GM21825 (cell line): ENCODE measurements around the gene MAPK8IP3.
"Not testable (repeated sequence)": the region's sequence is repeated elsewhere in the genome, so short reads cannot be mapped to it uniquely, and the experiment has no call there.

ENCODE experiments used
- ATAC-seq: cut with Tn5 transposase; IDR thresholded peaks from one replicate; pipeline ENCODE4 v1.9.1; 2021; ENCODE audit warnings: mild to moderate bottlenecking, moderate library complexity; ENCODE audit not compliant: unreplicated experiment

Gene MAPK8IP3

DNA sequence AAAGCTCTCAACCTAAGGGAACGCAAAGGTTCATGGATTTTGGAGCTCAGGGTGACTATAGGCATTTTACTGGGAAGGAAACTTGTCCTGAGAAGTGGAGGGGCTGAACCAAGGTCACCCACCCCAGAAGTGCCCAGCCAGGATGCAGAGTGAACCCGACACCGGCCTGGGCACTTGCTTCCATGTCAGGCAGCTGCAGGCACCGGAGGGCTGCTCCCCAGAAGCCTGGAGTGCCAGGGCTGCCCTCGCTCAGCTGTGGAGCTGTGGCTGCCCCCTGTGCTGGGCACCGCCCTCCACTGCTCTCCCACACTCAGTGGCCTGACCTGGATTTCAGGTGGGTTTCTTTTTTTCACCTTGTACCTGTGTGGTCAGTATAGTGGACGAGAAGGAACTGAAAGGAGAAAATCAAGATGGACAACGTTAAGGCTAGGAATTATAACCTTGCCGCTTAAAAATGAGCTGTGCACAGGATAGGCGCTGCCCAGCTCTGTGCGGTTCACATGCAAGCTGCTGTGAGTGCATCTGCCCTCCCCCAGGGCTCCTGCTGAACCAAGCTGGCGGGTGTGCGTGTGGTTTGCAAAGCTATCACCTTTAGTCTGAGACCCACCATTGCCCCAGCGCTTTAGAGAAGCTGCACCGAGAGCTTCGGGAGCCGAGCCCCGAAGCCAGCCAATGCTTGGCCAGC, 2.2 kb downstream of the MAPK8IP3 start:
- ATAC-seq, result no peak

DNA sequence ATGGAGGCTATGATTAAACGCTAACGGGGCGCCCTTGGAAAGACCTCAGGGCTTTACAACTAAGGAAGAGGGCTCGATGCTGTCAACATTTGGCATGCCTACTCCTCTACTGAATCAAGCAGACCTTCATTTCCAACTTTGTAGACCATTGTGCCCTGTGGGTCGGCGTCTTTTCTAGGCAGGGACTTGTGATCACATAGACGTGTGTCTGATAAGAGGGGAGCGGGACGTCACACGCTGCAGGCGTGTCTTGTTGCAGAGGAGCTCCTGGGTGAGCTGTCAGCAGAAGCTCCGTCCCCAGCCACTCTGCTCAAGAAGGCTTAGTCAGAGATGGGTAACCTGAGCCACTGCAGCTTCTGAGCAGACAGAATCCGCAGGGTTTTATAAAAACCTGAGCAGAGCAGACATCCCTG, 2.8 kb downstream of the MAPK8IP3 start:
- no peak for ATAC-seq

DNA sequence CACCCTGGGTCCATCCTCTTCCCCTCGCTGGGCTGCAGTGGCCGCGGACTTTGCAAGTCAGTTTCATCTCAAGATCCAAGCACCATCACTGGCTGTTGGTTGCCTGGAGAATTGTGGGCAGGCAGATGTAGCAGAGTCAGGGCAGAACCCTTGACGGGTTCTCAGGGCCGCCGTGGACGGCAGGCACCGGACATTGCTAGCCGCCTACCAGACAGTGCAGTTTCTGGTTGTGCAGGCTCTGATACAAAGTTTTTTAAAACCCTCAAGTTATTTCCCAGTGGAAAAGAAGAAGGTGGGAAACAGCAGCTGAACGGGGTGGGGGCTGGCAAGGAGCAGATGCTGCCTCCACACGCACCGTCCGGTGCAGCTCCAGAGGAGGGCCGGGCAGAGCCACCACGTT, 3.4 kb downstream of the MAPK8IP3 start:
- no peak for ATAC-seq

DNA sequence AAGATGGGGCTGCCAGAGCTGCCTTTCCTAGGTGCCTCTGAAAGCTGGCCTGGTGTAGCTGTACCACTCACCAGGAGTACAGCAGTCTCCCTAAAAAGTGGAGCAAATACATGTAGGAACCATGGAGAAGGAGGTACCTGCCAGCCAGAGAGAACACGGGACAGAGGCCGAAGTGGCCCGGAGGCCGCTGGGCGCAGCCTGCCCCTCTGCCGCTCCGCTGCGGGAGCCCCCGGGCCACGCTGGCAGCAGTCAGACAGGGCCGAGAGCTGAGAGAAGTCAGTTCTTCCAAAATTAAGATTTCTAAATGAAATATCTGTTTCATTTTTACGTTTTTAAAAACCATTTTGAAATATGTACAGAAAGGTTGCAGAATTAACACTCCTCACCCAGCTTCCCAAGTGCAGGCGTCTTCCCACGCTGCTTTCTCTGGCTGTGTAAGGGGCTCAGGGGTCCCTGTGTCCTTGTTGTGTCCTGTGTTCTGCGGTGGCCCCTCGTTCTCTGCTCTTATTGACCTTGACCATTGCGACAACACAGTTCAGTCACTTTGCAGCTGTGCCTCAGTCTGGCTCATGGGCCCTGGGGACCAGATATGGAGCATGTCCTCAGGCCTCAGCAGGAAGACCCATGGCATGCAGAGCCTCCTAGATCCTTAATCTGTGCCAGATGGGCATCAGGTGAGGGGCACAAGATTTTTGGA, 5.0 kb downstream of the MAPK8IP3 start:
- ATAC-seq, result no peak

DNA sequence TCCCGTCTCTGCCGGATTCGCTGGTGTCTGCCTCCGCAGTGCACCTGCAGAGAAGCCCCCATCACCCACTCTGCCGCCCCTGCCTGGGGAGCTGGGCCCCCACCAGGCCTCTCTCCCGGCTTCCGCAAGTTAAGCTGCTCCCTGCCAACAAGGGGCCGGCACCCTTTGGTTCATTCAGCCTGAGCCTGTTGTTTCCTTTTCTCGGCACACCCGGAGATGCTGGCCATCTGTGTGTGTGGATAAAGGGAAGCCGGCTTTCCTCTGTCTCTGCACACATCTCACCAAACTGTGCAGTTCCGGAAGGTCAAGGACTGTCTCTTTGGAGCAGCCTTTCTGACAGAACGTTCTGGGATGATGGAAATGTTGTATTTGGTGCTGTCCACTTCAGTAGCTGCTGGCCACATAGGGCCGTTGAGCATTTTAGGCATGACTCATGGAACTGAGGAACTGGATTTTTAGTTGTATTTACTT, 6.8 kb downstream of the MAPK8IP3 start:
- ATAC-seq, result no peak

DNA sequence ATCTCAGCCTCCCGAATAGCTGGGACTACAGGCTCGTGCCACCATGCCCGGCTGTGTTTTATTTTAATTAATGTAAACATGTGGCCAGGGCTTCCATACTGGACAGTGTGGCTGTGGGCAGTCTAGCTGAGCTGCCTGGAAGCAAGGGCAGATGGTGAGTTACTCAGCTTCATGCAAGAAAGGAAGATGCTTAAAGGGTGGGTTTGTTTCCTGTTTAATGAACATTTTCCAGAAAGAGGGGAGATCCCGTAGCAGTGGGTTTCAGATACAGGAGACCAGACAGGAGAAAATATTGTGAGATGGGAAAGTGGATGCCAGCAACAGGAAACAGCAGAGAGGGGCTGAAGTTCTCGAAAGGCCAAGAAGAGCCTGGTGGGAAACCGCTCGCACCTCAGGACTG, 7.3 kb downstream of the MAPK8IP3 start:
- no peak for ATAC-seq

GRCh38 chr16:1713933-1714332, 7.9 kb downstream of the MAPK8IP3 start:
- peak; percentile 60 for ATAC-seq

- no peak for ATAC-seq
Observed at GRCh38 chr16:1715220-1715619, 9.2 kb downstream of the MAPK8IP3 start.

DNA sequence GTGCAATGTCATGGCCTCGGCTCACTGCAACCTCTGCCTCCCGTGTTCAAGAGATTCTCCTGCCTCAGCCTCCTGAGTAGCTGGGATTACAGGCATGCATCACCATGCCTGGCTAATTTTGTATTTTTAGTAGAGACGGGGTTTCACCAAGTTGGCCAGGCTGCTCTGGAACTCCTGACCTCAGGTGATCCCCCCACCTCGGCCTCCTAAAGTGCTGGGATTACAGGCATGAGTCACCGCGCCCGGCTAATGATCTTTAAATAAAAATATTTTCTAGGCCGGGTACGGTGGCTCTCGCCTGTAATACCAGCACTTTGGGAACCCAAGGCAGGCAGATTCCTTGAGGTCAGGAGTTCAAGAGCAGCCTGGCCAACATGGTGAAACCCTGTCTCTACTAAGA, 12.2 kb downstream of the MAPK8IP3 start:
- ATAC-seq, result not testable (repeated sequence)

- not testable (repeated sequence) for ATAC-seq
Observed at GRCh38 chr16:1719559-1720229, 13.7 kb downstream of the MAPK8IP3 start.

- no peak for ATAC-seq
Observed at GRCh38 chr16:1721372-1721771, 15.4 kb downstream of the MAPK8IP3 start.

- ATAC-seq, result no peak
Observed at GRCh38 chr16:1723450-1724147, 17.6 kb downstream of the MAPK8IP3 start.

GRCh38 chr16:1724491-1724890, 18.5 kb downstream of the MAPK8IP3 start:
- ATAC-seq, result no peak

DNA sequence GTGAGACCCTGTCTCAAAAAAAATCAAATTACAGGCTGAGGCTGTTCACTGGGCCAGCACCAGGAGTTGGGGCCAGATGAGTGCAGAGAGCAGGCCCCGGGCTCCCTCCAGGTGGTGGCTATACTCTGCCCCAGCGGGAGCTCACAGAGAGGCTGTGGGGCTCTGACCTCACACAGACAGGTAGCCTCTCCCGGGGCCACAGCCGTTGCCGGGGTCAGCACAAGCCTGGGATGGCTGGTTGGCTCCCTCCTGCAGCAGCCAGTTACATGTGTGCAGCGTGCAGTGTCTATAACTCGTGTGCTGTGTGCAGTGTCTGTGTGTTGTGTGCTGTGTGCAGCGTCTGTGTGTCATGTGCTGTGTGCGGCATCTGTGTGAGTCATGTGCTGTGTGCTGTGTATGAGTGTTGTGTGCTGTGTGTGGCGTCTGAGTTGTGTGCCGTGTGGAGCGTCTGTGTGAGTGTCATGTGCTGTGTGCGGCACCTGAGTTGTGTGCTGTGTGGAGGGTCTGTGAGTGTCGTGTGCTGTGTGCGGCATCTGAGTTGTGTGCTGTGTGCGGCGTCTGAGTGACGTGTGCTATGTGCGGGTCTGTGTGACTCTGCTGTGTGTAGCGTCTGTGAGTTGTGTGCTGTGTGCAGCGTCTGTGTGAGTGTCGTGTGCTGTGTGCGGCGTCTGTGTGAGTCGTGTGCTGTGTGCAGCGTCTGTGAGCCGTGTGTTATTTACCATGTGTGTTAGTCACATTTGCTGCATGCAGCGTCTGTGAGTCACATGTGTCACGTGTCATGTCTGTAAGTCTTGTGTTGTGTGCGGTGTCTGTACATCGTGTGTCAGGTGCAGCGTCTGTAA, 20.9 kb downstream of the MAPK8IP3 start:
- no peak for ATAC-seq

GRCh38 chr16:1727651-1728624, 21.9 kb downstream of the MAPK8IP3 start:
- no peak for ATAC-seq

DNA sequence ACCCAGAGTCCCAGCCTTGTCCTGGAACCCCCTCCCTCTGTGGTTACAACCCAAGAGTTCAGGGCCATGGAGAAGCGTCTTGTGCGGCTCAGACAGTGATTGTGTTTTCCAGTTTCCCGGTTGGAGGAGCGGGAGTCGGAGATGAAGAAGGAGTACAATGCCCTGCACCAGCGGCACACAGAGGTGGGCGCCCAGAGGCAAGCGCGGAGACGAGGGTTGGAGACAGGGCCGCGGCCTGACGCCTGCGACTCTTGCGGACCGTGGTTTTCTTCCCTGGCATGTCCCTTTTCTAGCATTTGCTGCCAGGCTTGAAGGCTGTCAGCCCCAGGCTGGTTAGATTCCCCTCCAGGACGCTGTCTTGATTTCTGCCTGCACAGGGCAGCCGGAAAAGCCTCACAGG, 23.0 kb downstream of the MAPK8IP3 start:
- no peak for ATAC-seq

GRCh38 chr16:1729445-1729844, 23.4 kb downstream of the MAPK8IP3 start:
- no peak for ATAC-seq

DNA sequence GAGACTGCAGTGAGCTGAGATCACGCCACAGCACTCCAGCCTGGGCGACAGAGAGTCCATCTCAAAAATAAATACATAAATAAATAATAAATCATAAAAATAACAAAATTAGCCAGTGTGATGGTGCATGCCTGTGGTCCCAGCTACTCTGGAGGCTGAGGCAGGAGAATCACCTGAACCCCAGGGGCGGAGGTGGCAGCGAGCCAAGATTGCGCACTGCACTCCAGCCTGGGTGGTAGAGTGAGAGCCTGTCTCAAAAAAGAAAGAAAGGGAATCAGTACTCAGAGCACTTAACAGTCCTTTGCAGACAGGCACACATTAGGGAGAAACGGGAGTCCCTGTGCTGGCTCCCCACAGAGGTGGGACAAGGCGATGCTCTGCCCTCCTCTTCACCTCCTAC, 25.1 kb downstream of the MAPK8IP3 start:
- ATAC-seq, result no peak

DNA sequence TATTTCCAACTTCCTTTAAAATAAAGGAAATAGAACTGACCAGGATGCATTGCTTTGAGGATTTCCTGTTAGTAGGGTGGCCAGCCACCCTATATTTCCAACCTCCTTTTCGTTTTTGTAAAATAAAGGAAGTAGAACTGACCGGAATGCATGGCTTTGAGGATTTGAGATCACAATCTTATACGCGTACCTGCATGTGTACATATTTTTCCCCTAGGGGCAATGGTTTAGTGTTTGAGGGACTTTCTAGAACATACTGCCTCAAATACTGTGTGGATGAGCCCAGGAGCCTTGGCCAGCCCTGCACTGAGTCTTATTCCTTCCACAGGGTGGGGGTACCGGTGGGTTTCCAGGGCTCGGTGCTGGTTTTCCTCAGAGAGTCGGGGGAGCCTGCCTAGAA, 25.6 kb downstream of the MAPK8IP3 start:
- no peak for ATAC-seq
